Panc1 (cell line): Measurements from ENCODE around the gene FZD2.

Source experiments
- POLR2AphosphoS5 ChIP-seq: IDR thresholded peaks from 2 replicates; pipeline ENCODE4 v1.6.1; 2012; ENCODE audit warnings: mild to moderate bottlenecking, low read depth, low read length, moderate library complexity
- REST ChIP-seq, 2 experiments: IDR thresholded peaks; 2 replicates each; pipeline ENCODE4 v1.6.1; 2011 to 2012; ENCODE audit warnings: low read depth in 2 of 2, control low read depth in 1 of 2, low read length in 1 of 2, mild to moderate bottlenecking in 1 of 2, moderate library complexity in 1 of 2; ENCODE audit not compliant: insufficient read depth in 1 of 2
- SIN3A ChIP-seq: IDR thresholded peaks from 2 replicates; pipeline ENCODE4 v1.6.1; 2012; ENCODE audit warnings: low read depth, mild to moderate bottlenecking, low read length, moderate library complexity, borderline replicate concordance; ENCODE audit not compliant: insufficient read depth
- TCF7L2 ChIP-seq: IDR thresholded peaks from 2 replicates; pipeline ENCODE4 v1.6.1; 2011; ENCODE audit warnings: mild to moderate bottlenecking, low read depth, low read length, inconsistent platforms
- TF ChIP-seq, protein P1 (sequence below): fragments of 450-650 bp; IDR thresholded peaks from 2 replicates; pipeline ENCODE4 v1.5.1; 2017; ENCODE audit warnings: mild to moderate bottlenecking

DNA sequence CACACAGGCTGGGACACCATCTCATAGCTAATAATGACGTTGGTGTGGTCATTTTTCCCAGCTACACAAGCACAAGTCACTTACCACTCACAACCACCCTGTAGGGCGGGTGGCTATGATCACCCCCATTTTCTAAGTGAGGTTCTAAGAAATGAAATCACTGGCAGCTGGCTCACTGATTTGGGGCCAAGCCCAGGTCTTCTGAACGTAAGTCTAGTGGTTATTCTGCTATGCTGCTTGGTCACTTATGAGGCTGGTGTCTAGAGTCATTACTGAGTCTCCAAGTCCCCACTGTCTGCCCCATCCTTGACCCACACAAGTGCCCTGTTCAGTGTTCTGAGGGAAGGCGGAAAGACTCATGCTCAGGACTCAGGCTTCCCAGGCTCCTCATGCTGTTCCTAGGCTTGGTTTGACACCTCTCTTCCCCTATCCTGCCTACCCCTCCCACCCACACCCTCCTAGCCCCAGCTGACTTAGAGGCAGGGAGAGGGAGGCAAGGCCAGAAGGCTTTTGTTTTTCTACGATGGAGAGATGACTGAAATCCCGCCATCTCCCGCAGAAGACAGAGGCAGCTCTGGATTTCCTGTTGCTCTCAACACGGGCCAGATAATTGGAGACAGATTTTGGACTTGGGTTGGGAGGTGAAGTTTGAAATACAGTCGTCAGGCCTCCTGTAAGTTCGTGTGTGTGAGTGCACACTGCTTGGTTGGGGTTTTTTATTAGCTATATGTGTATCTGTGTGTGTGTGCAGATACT lies 32.2 kb downstream of the FZD2 start:
- TF ChIP-seq, protein P1, sequence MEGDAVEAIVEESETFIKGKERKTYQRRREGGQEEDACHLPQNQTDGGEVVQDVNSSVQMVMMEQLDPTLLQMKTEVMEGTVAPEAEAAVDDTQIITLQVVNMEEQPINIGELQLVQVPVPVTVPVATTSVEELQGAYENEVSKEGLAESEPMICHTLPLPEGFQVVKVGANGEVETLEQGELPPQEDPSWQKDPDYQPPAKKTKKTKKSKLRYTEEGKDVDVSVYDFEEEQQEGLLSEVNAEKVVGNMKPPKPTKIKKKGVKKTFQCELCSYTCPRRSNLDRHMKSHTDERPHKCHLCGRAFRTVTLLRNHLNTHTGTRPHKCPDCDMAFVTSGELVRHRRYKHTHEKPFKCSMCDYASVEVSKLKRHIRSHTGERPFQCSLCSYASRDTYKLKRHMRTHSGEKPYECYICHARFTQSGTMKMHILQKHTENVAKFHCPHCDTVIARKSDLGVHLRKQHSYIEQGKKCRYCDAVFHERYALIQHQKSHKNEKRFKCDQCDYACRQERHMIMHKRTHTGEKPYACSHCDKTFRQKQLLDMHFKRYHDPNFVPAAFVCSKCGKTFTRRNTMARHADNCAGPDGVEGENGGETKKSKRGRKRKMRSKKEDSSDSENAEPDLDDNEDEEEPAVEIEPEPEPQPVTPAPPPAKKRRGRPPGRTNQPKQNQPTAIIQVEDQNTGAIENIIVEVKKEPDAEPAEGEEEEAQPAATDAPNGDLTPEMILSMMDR, result no peak
- TF ChIP-seq TCF7L2, result no peak
- TF ChIP-seq POLR2AphosphoS5, result no peak
- no peak for TF ChIP-seq SIN3A
- no peak for TF ChIP-seq REST (IDR thresholded peaks at IDR 0.05; ENCODE audit: insufficient read depth in 1 of 2, low read depth in 2 of 2, low read length in 1 of 2)
